SK-N-SH (cell line): ENCODE data around the gene SYT14. TPM values are rescaled to one million over a fixed set of nuclear protein-coding genes. Genes with fewer than 3 reads are reported as not detected.

Experiments used
- CTCF ChIA-PET: fragments of 300-600, 350-600 bp; formaldehyde crosslinking; extraction: SDS; loops from one replicate; lab custom pipeline; 2021; lab: Yijun Ruan, JAX
- POLR2A ChIA-PET: fragments of 350-600 bp; sonication (Branson Sonifier 250); formaldehyde crosslinking; extraction: SDS; loops from one replicate; lab custom pipeline; 2020; ENCODE audit warnings: antibody characterized with exemption, inconsistent platforms; lab: Yijun Ruan, JAX
- DNase-seq: peaks from one replicate; pipeline ENCODE4 v3.0.0; 2012
- H2AFZ ChIP-seq: fragments of 200-600 bp; sonication (generic); 2 replicates; pipeline ENCODE4 v1.8.1; 2016; ENCODE audit warnings: antibody characterized with exemption, mild to moderate bottlenecking, low read depth
- H3F3A ChIP-seq: fragments of 200-600 bp; sonication (generic); replicated peaks from 2 replicates; pipeline ENCODE3; 2016; ENCODE audit warnings: antibody characterized with exemption, mild to moderate bottlenecking; ENCODE audit not compliant: insufficient read depth
- H3K27ac ChIP-seq, 2 experiments: fragments of 200-500 bp in 1 of 2; fragments of 200-600 bp in 1 of 2; sonication (Bioruptor generic) in 1 of 2; sonication (generic), shearing (Covaris generic) in 1 of 2; 2 replicates each; pipeline versions ENCODE4 v1.5.1 to v1.6.1; 2014 to 2016; ENCODE audit warnings: low read depth in 2 of 2, inconsistent platforms in 1 of 2, low read length in 1 of 2, mild to moderate bottlenecking in 1 of 2, mixed read lengths in 1 of 2
- H3K27me3 ChIP-seq: fragments of 200-600 bp; sonication (generic), shearing (Covaris generic); 2 replicates; pipeline ENCODE4 v1.6.1; 2016; ENCODE audit warnings: mixed run types; ENCODE audit not compliant: insufficient read depth
- H3K36me3 ChIP-seq, 2 experiments: fragments of 200-500 bp in 1 of 2; fragments of 200-600 bp in 1 of 2; sonication (Bioruptor generic) in 1 of 2; sonication (generic) in 1 of 2; replicated peaks in 1 of 2; 2 replicates each; pipeline versions ENCODE3 to v1.5.1; 2014 to 2016; ENCODE audit warnings: low read length in 1 of 2, mild to moderate bottlenecking in 1 of 2; ENCODE audit not compliant: insufficient read depth in 2 of 2, control insufficient read depth in 1 of 2
- H3K4me1 ChIP-seq, 2 experiments: fragments of 200-500 bp in 1 of 2; fragments of 200-600 bp in 1 of 2; sonication (Bioruptor generic) in 1 of 2; sonication (generic), shearing (Covaris generic) in 1 of 2; 2 replicates each; pipeline versions ENCODE4 v1.5.1 to v1.6.1; 2014 to 2016; ENCODE audit warnings: low read depth in 1 of 2, low read length in 1 of 2, mixed run types in 1 of 2; ENCODE audit not compliant: insufficient read depth in 2 of 2, control insufficient read depth in 1 of 2
- H3K4me2 ChIP-seq: fragments of 200-600 bp; sonication (generic), shearing (Covaris generic); 2 replicates; pipeline ENCODE4 v1.6.1; 2017; ENCODE audit warnings: mixed run types
- H3K4me3 ChIP-seq, 2 experiments: fragments of 200-500 bp in 1 of 2; fragments of 200-600 bp in 1 of 2; sonication (Bioruptor generic) in 1 of 2; sonication (generic), shearing (Covaris generic) in 1 of 2; 2 replicates each; pipeline versions ENCODE4 v1.5.1 to v1.8.1; 2014 to 2016; ENCODE audit warnings: low read depth in 2 of 2, inconsistent platforms in 1 of 2, low read length in 1 of 2, mild to moderate bottlenecking in 1 of 2, mixed read lengths in 1 of 2, moderate library complexity in 1 of 2
- H3K79me2 ChIP-seq: fragments of 200-600 bp; sonication (generic); 2 replicates; pipeline ENCODE4 v1.8.1; 2017; ENCODE audit warnings: mild to moderate bottlenecking; ENCODE audit not compliant: insufficient read depth
- H3K9ac ChIP-seq: fragments of 200-600 bp; sonication (generic); 2 replicates; pipeline ENCODE4 v1.6.1; 2017; ENCODE audit warnings: mixed run types
- H3K9me2 ChIP-seq: fragments of 200-600 bp; sonication (generic); 2 replicates; pipeline ENCODE4 v1.6.1; 2017; ENCODE audit warnings: mixed run types
- H3K9me3 ChIP-seq: fragments of 200-600 bp; sonication (generic); 2 replicates; pipeline ENCODE4 v1.6.1; 2017; ENCODE audit warnings: mixed run types, mild to moderate bottlenecking, moderate library complexity
- H4K20me1 ChIP-seq: fragments of 200-600 bp; sonication (generic); 2 replicates; pipeline ENCODE4 v1.6.1; 2017; ENCODE audit warnings: mild to moderate bottlenecking, mixed run types; ENCODE audit not compliant: insufficient read depth
- ELF1 ChIP-seq: IDR thresholded peaks from 2 replicates; pipeline ENCODE4 v1.4.0; 2012
- FOXJ3 ChIP-seq: sonication (generic); formaldehyde crosslinking; IDR thresholded peaks from 2 replicates; pipeline ENCODE4 v1.5.1; 2020; ENCODE audit warnings: mild to moderate bottlenecking, missing genetic modification reagents
- GATA2 ChIP-seq: sonication (generic); formaldehyde crosslinking; IDR thresholded peaks from 2 replicates; pipeline ENCODE4 v1.5.0; 2020; ENCODE audit warnings: mild to moderate bottlenecking, missing genetic modification reagents
- JUND ChIP-seq: IDR thresholded peaks from 2 replicates; pipeline ENCODE4 v1.4.0; 2012
- MXI1 ChIP-seq: IDR thresholded peaks from 2 replicates; pipeline ENCODE4 v1.6.1; 2012; ENCODE audit warnings: mild to moderate bottlenecking, low read depth, low read length, improper control_type of control experiment
- NFIC ChIP-seq: IDR thresholded peaks from 2 replicates; pipeline ENCODE4 v1.4.0; 2012; ENCODE audit warnings: borderline replicate concordance
- POLR2AphosphoS5 ChIP-seq: IDR thresholded peaks from 2 replicates; pipeline ENCODE4 v1.6.1; 2012; ENCODE audit warnings: low read depth, low read length
- RAD21 ChIP-seq: IDR thresholded peaks from 2 replicates; pipeline ENCODE4 v1.6.1; 2012; ENCODE audit warnings: mild to moderate bottlenecking, low read length
- RFX5 ChIP-seq: IDR thresholded peaks from 2 replicates; pipeline ENCODE4 v1.6.1; 2012; ENCODE audit warnings: mild to moderate bottlenecking, improper control_type of control experiment, low read length
- RXRA ChIP-seq: IDR thresholded peaks from 2 replicates; pipeline ENCODE4 v1.4.0; 2012; ENCODE audit warnings: low read depth, mild to moderate bottlenecking, borderline replicate concordance
- SIN3A ChIP-seq: IDR thresholded peaks from 2 replicates; pipeline ENCODE4 v1.6.1; 2012; ENCODE audit warnings: low read depth, mild to moderate bottlenecking, low read length, moderate library complexity, borderline replicate concordance
- TEAD4 ChIP-seq: IDR thresholded peaks from 2 replicates; pipeline ENCODE4 v1.4.0; 2012; ENCODE audit warnings: mild to moderate bottlenecking, borderline replicate concordance; ENCODE audit not compliant: insufficient read depth
- YY1 ChIP-seq: IDR thresholded peaks from 2 replicates; pipeline ENCODE4 v1.4.0; 2012; ENCODE audit warnings: low read depth, mild to moderate bottlenecking
- WGBS: methylation state at CpG from one replicate; pipeline ENCODE4 v1.1.6; 2017; ENCODE audit warnings: low lambda C conversion rate; 5-methylcytosine and 5-hydroxymethylcytosine counted together
- polyA plus RNA-seq, 3 experiments: library from polyadenylated mRNA; depleted of rRNA; stranded (reverse); fragments of >200 nt; gene quantifications; 2 replicates each; pipeline ENCODE4 v1.2.3, GENCODE V29; 2012
- TF ChIP-seq, protein P1 (sequence below): IDR thresholded peaks from 2 replicates; pipeline ENCODE4 v1.4.0; 2012; ENCODE audit warnings: low read depth, borderline replicate concordance
- TF ChIP-seq, protein P2 (sequence below): IDR thresholded peaks from 2 replicates; pipeline ENCODE4 v1.6.1; 2012; ENCODE audit warnings: mild to moderate bottlenecking, low read depth, low read length, moderate library complexity
- TF ChIP-seq, protein P3 (sequence below): IDR thresholded peaks from 2 replicates; pipeline ENCODE4 v1.4.0; 2012; ENCODE audit warnings: low read depth
- TF ChIP-seq, protein P4 (sequence below): fragments of 200-600 bp; sonication (generic); IDR thresholded peaks from 2 replicates; pipeline ENCODE4 v1.6.1; 2017; ENCODE audit warnings: antibody characterized with exemption, mild to moderate bottlenecking, moderate library complexity
- TF ChIP-seq, protein P5 (sequence below): IDR thresholded peaks from 2 replicates; pipeline ENCODE4; 2012

Gene SYT14
- polyA plus RNA-seq, 1 of the 3 experiments (the other 2 are of a cell fraction): 1.2 TPM

DNA sequence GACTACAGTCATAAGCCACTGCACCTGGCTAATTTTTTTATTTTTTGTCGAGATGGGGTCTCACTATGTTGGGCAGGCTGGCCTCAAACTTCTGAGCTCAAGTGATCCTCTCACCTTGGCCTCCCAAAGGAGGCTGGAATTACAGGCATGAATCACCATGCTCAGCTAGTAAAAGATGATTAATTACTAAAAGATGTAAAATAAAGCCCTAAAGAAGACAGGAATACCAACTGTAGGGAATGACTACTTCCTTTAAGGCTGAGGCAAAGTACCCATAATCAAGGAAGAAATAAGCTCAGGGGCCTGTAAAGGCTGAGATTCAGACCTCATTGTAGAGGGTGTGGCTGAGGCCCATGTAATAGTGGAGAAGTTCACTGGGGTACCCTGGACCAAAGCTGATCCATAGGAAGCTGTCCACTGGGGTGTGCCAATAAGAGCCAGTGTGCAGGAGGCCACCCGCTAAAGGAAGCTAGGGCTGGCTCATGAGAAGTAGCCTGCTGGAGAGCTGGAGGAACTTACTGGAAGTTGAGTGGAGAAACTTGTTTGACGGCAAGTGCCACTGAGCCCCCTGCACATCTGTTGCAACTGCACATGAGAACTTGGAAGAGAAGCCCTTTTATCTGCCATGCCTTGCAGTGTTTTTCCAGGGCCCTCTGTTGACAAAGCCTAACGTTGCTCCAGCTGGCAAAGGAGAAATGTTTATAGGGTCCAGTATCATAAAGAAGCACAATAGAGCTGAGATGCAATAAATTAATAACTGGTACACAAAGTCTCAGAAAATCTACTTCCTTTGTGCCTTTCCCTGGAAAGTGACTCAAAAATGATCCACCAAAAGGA, 276.8 kb downstream of the SYT14 start:
- no peaks in the 10 kb centered on the region for H3K79me2 ChIP-seq
- H3K27me3 ChIP-seq: no peaks in the 10 kb centered on the region
- no peaks in the 10 kb centered on the region for H3K9me2 ChIP-seq
- no peaks in the 10 kb centered on the region for H3F3A ChIP-seq
- H3K9ac ChIP-seq: no peak overlapping the region
- ChIA-PET POLR2A (no interaction called here), CTCF (interaction anchor here (1.2 kb wide), 1 partner anchor 15 kb away, joined by 3 read pairs; no protein-coding TSS in a partner anchor)
- no peaks in the 10 kb centered on the region for H4K20me1 ChIP-seq
- H3K36me3 ChIP-seq: no peaks in the 10 kb centered on the region
- no peaks in the 10 kb centered on the region for H3K9me3 ChIP-seq
- H3K4me1 ChIP-seq: no peaks in the 10 kb centered on the region
- H3K27ac ChIP-seq: no peak overlapping the region
- 85% methylated on average over 4 of the region's 4 CpGs for WGBS
- TF ChIP-seq RFX5: no peak
- no peak for TF ChIP-seq NFIC
- TF ChIP-seq SIN3A: no peak
- TF ChIP-seq, protein P1, sequence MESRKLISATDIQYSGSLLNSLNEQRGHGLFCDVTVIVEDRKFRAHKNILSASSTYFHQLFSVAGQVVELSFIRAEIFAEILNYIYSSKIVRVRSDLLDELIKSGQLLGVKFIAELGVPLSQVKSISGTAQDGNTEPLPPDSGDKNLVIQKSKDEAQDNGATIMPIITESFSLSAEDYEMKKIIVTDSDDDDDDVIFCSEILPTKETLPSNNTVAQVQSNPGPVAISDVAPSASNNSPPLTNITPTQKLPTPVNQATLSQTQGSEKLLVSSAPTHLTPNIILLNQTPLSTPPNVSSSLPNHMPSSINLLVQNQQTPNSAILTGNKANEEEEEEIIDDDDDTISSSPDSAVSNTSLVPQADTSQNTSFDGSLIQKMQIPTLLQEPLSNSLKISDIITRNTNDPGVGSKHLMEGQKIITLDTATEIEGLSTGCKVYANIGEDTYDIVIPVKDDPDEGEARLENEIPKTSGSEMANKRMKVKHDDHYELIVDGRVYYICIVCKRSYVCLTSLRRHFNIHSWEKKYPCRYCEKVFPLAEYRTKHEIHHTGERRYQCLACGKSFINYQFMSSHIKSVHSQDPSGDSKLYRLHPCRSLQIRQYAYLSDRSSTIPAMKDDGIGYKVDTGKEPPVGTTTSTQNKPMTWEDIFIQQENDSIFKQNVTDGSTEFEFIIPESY: no peak
- TF ChIP-seq, protein P2, sequence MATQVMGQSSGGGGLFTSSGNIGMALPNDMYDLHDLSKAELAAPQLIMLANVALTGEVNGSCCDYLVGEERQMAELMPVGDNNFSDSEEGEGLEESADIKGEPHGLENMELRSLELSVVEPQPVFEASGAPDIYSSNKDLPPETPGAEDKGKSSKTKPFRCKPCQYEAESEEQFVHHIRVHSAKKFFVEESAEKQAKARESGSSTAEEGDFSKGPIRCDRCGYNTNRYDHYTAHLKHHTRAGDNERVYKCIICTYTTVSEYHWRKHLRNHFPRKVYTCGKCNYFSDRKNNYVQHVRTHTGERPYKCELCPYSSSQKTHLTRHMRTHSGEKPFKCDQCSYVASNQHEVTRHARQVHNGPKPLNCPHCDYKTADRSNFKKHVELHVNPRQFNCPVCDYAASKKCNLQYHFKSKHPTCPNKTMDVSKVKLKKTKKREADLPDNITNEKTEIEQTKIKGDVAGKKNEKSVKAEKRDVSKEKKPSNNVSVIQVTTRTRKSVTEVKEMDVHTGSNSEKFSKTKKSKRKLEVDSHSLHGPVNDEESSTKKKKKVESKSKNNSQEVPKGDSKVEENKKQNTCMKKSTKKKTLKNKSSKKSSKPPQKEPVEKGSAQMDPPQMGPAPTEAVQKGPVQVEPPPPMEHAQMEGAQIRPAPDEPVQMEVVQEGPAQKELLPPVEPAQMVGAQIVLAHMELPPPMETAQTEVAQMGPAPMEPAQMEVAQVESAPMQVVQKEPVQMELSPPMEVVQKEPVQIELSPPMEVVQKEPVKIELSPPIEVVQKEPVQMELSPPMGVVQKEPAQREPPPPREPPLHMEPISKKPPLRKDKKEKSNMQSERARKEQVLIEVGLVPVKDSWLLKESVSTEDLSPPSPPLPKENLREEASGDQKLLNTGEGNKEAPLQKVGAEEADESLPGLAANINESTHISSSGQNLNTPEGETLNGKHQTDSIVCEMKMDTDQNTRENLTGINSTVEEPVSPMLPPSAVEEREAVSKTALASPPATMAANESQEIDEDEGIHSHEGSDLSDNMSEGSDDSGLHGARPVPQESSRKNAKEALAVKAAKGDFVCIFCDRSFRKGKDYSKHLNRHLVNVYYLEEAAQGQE: no peak
- TF ChIP-seq FOXJ3 (CRISPR knock-in tag): no peak
- TF ChIP-seq, protein P3, sequence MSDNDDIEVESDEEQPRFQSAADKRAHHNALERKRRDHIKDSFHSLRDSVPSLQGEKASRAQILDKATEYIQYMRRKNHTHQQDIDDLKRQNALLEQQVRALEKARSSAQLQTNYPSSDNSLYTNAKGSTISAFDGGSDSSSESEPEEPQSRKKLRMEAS: no peak
- TF ChIP-seq RXRA: no peak
- no peak for TF ChIP-seq TEAD4
- no peak for TF ChIP-seq JUND
- no peak for TF ChIP-seq RAD21
- no peak for TF ChIP-seq MXI1
- TF ChIP-seq YY1: no peak
- TF ChIP-seq GATA2 (CRISPR knock-in tag): no peak
- TF ChIP-seq, protein P4, sequence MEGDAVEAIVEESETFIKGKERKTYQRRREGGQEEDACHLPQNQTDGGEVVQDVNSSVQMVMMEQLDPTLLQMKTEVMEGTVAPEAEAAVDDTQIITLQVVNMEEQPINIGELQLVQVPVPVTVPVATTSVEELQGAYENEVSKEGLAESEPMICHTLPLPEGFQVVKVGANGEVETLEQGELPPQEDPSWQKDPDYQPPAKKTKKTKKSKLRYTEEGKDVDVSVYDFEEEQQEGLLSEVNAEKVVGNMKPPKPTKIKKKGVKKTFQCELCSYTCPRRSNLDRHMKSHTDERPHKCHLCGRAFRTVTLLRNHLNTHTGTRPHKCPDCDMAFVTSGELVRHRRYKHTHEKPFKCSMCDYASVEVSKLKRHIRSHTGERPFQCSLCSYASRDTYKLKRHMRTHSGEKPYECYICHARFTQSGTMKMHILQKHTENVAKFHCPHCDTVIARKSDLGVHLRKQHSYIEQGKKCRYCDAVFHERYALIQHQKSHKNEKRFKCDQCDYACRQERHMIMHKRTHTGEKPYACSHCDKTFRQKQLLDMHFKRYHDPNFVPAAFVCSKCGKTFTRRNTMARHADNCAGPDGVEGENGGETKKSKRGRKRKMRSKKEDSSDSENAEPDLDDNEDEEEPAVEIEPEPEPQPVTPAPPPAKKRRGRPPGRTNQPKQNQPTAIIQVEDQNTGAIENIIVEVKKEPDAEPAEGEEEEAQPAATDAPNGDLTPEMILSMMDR: no peak
- TF ChIP-seq, protein P5, sequence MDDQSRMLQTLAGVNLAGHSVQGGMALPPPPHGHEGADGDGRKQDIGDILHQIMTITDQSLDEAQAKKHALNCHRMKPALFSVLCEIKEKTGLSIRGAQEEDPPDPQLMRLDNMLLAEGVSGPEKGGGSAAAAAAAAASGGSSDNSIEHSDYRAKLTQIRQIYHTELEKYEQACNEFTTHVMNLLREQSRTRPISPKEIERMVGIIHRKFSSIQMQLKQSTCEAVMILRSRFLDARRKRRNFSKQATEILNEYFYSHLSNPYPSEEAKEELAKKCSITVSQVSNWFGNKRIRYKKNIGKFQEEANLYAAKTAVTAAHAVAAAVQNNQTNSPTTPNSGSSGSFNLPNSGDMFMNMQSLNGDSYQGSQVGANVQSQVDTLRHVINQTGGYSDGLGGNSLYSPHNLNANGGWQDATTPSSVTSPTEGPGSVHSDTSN: no peak
- TF ChIP-seq ELF1: no peak
- TF ChIP-seq POLR2AphosphoS5: no peak
- no peak overlapping the region for H2AFZ ChIP-seq
- no peak overlapping the region for H3K4me2 ChIP-seq
- no peak overlapping the region for H3K4me3 ChIP-seq
- no peak for DNase-seq
